Astrocyte (in vitro differentiated cells and primary cell): ENCODE measurements around the gene FGF10. TPM values are rescaled to one million over a fixed set of nuclear protein-coding genes. Genes with fewer than 3 reads are reported as not detected.

ENCODE experiments used
- DNase-seq: peaks from one replicate; pipeline ENCODE4 v3.0.0-alpha.2; 2010; ENCODE audit warnings: low read depth
- FAIRE-seq: peaks from 2 replicates; lab custom pipeline; 2011; peaks lifted over from hg19 to GRCh38; lab: Jason Lieb, UNC
- H2AFZ ChIP-seq: 2 replicates; pipeline ENCODE4 v1.6.0; 2012; ENCODE audit warnings: low read depth, low read length, inconsistent platforms
- H3K27ac ChIP-seq: 2 replicates; pipeline ENCODE4 v1.5.1; 2011; ENCODE audit warnings: low read depth, low read length, inconsistent platforms
- H3K27me3 ChIP-seq: 2 replicates; pipeline ENCODE4 v1.6.0; 2011; ENCODE audit warnings: low read length, inconsistent platforms; ENCODE audit not compliant: insufficient read depth
- H3K36me3 ChIP-seq: 2 replicates; pipeline ENCODE4 v1.5.1; 2011; ENCODE audit warnings: low read length, inconsistent platforms; ENCODE audit not compliant: insufficient read depth
- H3K4me1 ChIP-seq: 2 replicates; pipeline ENCODE4 v1.5.1; 2011; ENCODE audit warnings: low read length, inconsistent platforms; ENCODE audit not compliant: insufficient read depth
- H3K4me2 ChIP-seq: 2 replicates; pipeline ENCODE4 v1.6.0; 2012; ENCODE audit warnings: low read length, inconsistent platforms
- H3K4me3 ChIP-seq: 2 replicates; pipeline ENCODE4 v1.5.1; 2011; ENCODE audit warnings: low read depth, mild to moderate bottlenecking, low read length, inconsistent platforms; ENCODE audit not compliant: insufficient read depth
- H3K79me2 ChIP-seq: 2 replicates; pipeline ENCODE4 v1.6.0; 2012; ENCODE audit warnings: mild to moderate bottlenecking, low read length, inconsistent platforms; ENCODE audit not compliant: insufficient read depth
- H3K9ac ChIP-seq: 2 replicates; pipeline ENCODE4 v1.6.0; 2012; ENCODE audit warnings: mild to moderate bottlenecking, low read length, inconsistent platforms
- H3K9me3 ChIP-seq: 2 replicates; pipeline ENCODE4 v1.5.1; 2012; ENCODE audit warnings: low read depth, mild to moderate bottlenecking, low read length, inconsistent platforms; ENCODE audit not compliant: insufficient read depth
- H4K20me1 ChIP-seq: 2 replicates; pipeline ENCODE4 v1.6.0; 2012; ENCODE audit warnings: low read length, inconsistent platforms; ENCODE audit not compliant: insufficient read depth
- H3K27ac Mint-ChIP-seq: one replicate; pipeline ENCODE4 v1.8.0; 2021; ENCODE audit warnings: mild to moderate bottlenecking, mixed read lengths; ENCODE audit not compliant: unreplicated experiment
- H3K27me3 Mint-ChIP-seq: one replicate; pipeline ENCODE4 v1.8.0; 2021; ENCODE audit warnings: low read depth, mixed read lengths; ENCODE audit not compliant: unreplicated experiment
- H3K36me3 Mint-ChIP-seq: one replicate; pipeline ENCODE4 v1.8.0; 2021; ENCODE audit warnings: low read depth, mixed read lengths; ENCODE audit not compliant: unreplicated experiment
- H3K4me1 Mint-ChIP-seq: one replicate; pipeline ENCODE4 v1.8.0; 2021; ENCODE audit warnings: low read depth, mixed read lengths; ENCODE audit not compliant: unreplicated experiment
- H3K4me3 Mint-ChIP-seq: one replicate; pipeline ENCODE4 v1.8.0; 2021; ENCODE audit warnings: mild to moderate bottlenecking, moderate library complexity, mixed read lengths; ENCODE audit not compliant: unreplicated experiment
- H3K9me3 Mint-ChIP-seq: one replicate; pipeline ENCODE4 v1.8.0; 2021; ENCODE audit warnings: mild to moderate bottlenecking, mixed read lengths; ENCODE audit not compliant: unreplicated experiment
- EZH2 ChIP-seq: IDR thresholded peaks from 2 replicates; pipeline ENCODE4 v1.6.1; 2012; ENCODE audit warnings: mild to moderate bottlenecking, low read length, inconsistent platforms; ENCODE audit not compliant: insufficient read depth
- total RNA-seq: library from RNA; stranded (reverse); gene quantifications from 2 replicates; pipeline ENCODE4 v1.2.1, GENCODE V29; 2021
- TF ChIP-seq, protein P1 (sequence below): IDR thresholded peaks from 2 replicates; pipeline ENCODE4 v1.5.1; 2011; ENCODE audit warnings: low read depth, mild to moderate bottlenecking, inconsistent platforms, low read length, moderate library complexity; ENCODE audit not compliant: insufficient read depth

The FGF10 gene
- total RNA-seq, 1 donor from 2014 or later = not detected

DNA sequence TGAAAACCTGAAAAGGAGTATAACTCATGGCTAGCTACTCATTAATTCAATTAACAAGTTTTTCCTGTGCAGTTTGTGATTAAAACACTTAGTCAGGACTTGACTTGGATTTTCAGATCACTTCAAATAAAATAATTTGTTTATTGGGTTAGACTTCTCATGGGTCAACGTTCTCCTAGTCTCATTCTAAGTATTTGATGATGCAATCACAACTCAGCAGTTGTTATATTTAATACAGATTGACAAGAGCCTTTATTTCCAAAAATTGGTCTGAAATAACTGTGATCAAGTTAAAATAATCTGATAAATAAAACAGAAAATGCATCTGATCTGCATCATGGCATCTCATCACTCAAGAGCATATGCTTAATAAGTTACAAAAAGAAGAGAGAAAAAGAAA lies 113.9 kb downstream of the FGF10 start:
- Histone ChIP-seq H3K4me2 (no peak overlapping the region), H3K4me3 (no peak overlapping the region), H3K4me1 (no peaks in the 10 kb centered on the region), H3K9me3 (no peaks in the 10 kb centered on the region), H3K9ac (no peak overlapping the region), H3K79me2 (no peaks in the 10 kb centered on the region), H3K27ac (no peak overlapping the region), H2AFZ (no peak overlapping the region), H4K20me1 (no peaks in the 10 kb centered on the region), H3K27me3 (no peaks in the 10 kb centered on the region), H3K36me3 (no peaks in the 10 kb centered on the region)
- no peaks in the 10 kb centered on the region for H3K4me1 Mint-ChIP-seq
- DNase-seq = no peak
- no peak overlapping the region for H3K27ac Mint-ChIP-seq
- no peaks in the 10 kb centered on the region for H3K36me3 Mint-ChIP-seq
- no peak overlapping the region for H3K4me3 Mint-ChIP-seq
- TF ChIP-seq, protein P1, sequence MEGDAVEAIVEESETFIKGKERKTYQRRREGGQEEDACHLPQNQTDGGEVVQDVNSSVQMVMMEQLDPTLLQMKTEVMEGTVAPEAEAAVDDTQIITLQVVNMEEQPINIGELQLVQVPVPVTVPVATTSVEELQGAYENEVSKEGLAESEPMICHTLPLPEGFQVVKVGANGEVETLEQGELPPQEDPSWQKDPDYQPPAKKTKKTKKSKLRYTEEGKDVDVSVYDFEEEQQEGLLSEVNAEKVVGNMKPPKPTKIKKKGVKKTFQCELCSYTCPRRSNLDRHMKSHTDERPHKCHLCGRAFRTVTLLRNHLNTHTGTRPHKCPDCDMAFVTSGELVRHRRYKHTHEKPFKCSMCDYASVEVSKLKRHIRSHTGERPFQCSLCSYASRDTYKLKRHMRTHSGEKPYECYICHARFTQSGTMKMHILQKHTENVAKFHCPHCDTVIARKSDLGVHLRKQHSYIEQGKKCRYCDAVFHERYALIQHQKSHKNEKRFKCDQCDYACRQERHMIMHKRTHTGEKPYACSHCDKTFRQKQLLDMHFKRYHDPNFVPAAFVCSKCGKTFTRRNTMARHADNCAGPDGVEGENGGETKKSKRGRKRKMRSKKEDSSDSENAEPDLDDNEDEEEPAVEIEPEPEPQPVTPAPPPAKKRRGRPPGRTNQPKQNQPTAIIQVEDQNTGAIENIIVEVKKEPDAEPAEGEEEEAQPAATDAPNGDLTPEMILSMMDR = no peak
- no peak for TF ChIP-seq EZH2
- H3K27me3 Mint-ChIP-seq = no peaks in the 10 kb centered on the region
- H3K9me3 Mint-ChIP-seq = no peaks in the 10 kb centered on the region
- no peak for FAIRE-seq

DNA sequence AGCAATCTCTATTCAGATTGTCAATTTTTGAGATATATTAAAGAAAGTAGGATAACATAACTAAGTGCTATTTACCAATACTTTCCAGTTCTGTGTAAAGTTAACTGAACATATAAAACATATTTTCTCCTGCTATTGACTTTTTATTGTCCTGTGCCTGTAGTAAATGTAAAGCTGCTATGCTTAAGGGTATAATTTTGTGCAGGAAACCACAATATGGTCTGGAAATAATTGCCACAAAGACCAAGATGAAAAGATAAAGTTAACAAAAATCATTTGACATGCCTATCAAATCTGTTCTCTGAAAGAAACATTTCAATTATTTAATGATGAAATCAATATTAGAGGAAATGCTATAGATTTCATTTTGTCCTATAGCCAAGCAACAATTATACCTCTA lies 121.3 kb downstream of the FGF10 start:
- H3K4me1 Mint-ChIP-seq = no peaks in the 10 kb centered on the region

GRCh38 chr5:44266882-44267576 lies 122.2 kb downstream of the FGF10 start:
- no peaks in the 10 kb centered on the region for H3K9me3 ChIP-seq
- no peak for FAIRE-seq
- no peak for DNase-seq
- no peaks in the 10 kb centered on the region for H3K4me1 ChIP-seq
- no peak overlapping the region for H3K9ac ChIP-seq
- H3K27ac ChIP-seq = no peak overlapping the region
- Mint-ChIP-seq H3K9me3 (no peaks in the 10 kb centered on the region), H3K36me3 (no peaks in the 10 kb centered on the region), H3K27ac (no peak overlapping the region), H3K4me3 (no peak overlapping the region), H3K27me3 (no peaks in the 10 kb centered on the region), H3K4me1 (no peaks in the 10 kb centered on the region)
- no peaks in the 10 kb centered on the region for H3K27me3 ChIP-seq
- H3K4me3 ChIP-seq = no peak overlapping the region
- no peak for TF ChIP-seq EZH2
- TF ChIP-seq, protein P1 = no peak
- H2AFZ ChIP-seq = no peak overlapping the region
- H3K79me2 ChIP-seq = no peaks in the 10 kb centered on the region
- no peaks in the 10 kb centered on the region for H3K36me3 ChIP-seq
- H3K4me2 ChIP-seq = no peak overlapping the region
- no peaks in the 10 kb centered on the region for H4K20me1 ChIP-seq

More for the DNA sequence above, 121.3 kb downstream of the FGF10 start:
- H3K4me3 Mint-ChIP-seq = no peak overlapping the region
- Histone ChIP-seq H3K4me1 (no peaks in the 10 kb centered on the region), H3K27me3 (no peaks in the 10 kb centered on the region), H3K79me2 (no peaks in the 10 kb centered on the region), H3K9ac (no peak overlapping the region), H3K4me2 (no peak overlapping the region), H3K4me3 (no peak overlapping the region), H3K27ac (no peak overlapping the region), H3K9me3 (no peaks in the 10 kb centered on the region), H4K20me1 (no peaks in the 10 kb centered on the region), H2AFZ (no peak overlapping the region), H3K36me3 (no peaks in the 10 kb centered on the region)
- H3K36me3 Mint-ChIP-seq = no peaks in the 10 kb centered on the region
- DNase-seq (no peak), FAIRE-seq (no peak)
- H3K27ac Mint-ChIP-seq = no peak overlapping the region
- TF ChIP-seq, protein P1 = no peak
- no peak for TF ChIP-seq EZH2
- H3K27me3 Mint-ChIP-seq = no peaks in the 10 kb centered on the region
- no peaks in the 10 kb centered on the region for H3K9me3 Mint-ChIP-seq
